H1 (cell line): ENCODE results near the gene ZNF219. TPM values are rescaled to one million over a fixed set of nuclear protein-coding genes. Genes with fewer than 3 reads are reported as not detected.

ENCODE experiments used
- BCL11A ChIP-seq, 2 experiments: IDR thresholded peaks; one replicate each; pipeline ENCODE4 v1.6.1; 2011; ENCODE audit warnings: low read depth in 2 of 2, low read length in 2 of 2, mild to moderate bottlenecking in 2 of 2
- CHD7 ChIP-seq: fragments of 300-600 bp; sonication (generic); IDR thresholded peaks from 2 replicates; pipeline ENCODE4 v1.7.1; 2012; ENCODE audit warnings: low read length, moderate library complexity, mild to moderate bottlenecking, inconsistent platforms; ENCODE audit not compliant: insufficient replicate concordance
- FOSL1 ChIP-seq: IDR thresholded peaks from 2 replicates; pipeline ENCODE4 v1.6.1; 2011; ENCODE audit warnings: mild to moderate bottlenecking, low read depth, low read length, moderate library complexity; ENCODE audit not compliant: insufficient read depth
- HDAC2 ChIP-seq, 2 experiments: fragments of 300-600 bp in 1 of 2; sonication (generic) in 1 of 2; IDR thresholded peaks; 2 replicates each; pipeline ENCODE4 v1.6.1; 2011 to 2012; ENCODE audit warnings: low read depth in 2 of 2, low read length in 2 of 2, mild to moderate bottlenecking in 2 of 2, moderate library complexity in 2 of 2, borderline replicate concordance in 1 of 2, inconsistent platforms in 1 of 2
- JUN ChIP-seq: IDR thresholded peaks from 2 replicates; pipeline ENCODE4 v1.6.1; 2011; ENCODE audit warnings: low read depth, mild to moderate bottlenecking, improper control_type of control experiment, low read length
- NANOG ChIP-seq: IDR thresholded peaks from 2 replicates; pipeline ENCODE4 v1.6.1; 2011; ENCODE audit warnings: low read length, low read depth, mild to moderate bottlenecking, inconsistent platforms; ENCODE audit not compliant: insufficient read depth, poor library complexity, severe bottlenecking
- RBBP5 ChIP-seq: IDR thresholded peaks from 2 replicates; pipeline ENCODE4 v1.7.1; 2012; ENCODE audit warnings: low read depth, mild to moderate bottlenecking, inconsistent platforms, low read length, moderate library complexity, borderline replicate concordance
- TCF12 ChIP-seq: IDR thresholded peaks from 2 replicates; pipeline ENCODE4 v1.6.1; 2011; ENCODE audit warnings: low read depth, mild to moderate bottlenecking, low read length
- polyA plus RNA-seq, 7 experiments: library from polyadenylated mRNA; depleted of rRNA in 3 of 7; stranded (reverse) in 5 of 7; unstranded in 2 of 7; fragments of >200 nt in 5 of 7; fragments of 200-250 nt in 2 of 7; gene quantifications; 1 replicate in 5 of 7; 2 replicates in 1 of 7; 4 replicates in 1 of 7; pipeline versions ENCODE4 v1.2.1 to v1.2.3, GENCODE V29; 2011 to 2013; ENCODE audit warnings: missing spikeins in 2 of 7, mixed read lengths in 2 of 7
- total RNA-seq: library from RNA; stranded (reverse); fragmentation: NEBNext Ultra II Directional; extraction: Animal tissue kit (Norgen Biotek cat#: 25700); gene quantifications from 2 replicates; pipeline ENCODE4 v1.2.1, GENCODE V29; 2021

ZNF219 gene
- total and polyA plus RNA-seq, 2 of the 8 experiments (the other 6 are each of a cell fraction or from before 2014, with no cell fraction given), result 113 to 160 TPM

DNA sequence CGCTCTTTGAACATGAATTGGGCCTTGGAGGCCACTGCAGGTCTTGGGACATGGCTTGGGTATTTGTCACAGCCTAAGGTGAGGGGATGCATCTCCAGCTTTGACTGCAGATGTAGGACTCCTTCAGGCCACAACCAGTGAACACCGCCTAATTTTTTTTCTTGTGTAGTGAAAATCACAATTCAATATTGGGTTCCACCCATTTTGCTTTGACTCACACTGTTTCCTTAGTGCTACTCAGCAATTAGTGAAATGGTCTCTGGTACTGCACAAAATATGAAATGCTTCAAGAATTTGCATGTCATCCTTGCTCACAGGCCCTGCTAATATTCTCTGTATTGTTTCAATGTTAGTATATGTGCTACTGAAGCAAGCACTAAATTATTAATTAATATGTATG is 14.9 kb upstream of the ZNF219 start (continued):
- TF ChIP-seq CHD7 (no peak), TCF12 (no peak), FOSL1 (no peak), BCL11A (IDR thresholded peaks at IDR 0.05; ENCODE audit: low read depth in 2 of 2, low read length in 2 of 2) (no peak), RBBP5 (no peak), JUN (no peak), HDAC2 (IDR thresholded peaks at IDR 0.05; ENCODE audit: borderline replicate concordance in 1 of 2, low read depth in 2 of 2, low read length in 2 of 2) (no peak), NANOG (no peak)
